NT2/D1 (cell line): ENCODE results near the gene RELN.

Experiments
- SUZ12 ChIP-seq: IDR thresholded peaks from 2 replicates; pipeline ENCODE4 v1.6.1; 2011; ENCODE audit not compliant: insufficient read length, insufficient read depth; ENCODE audit errors: extremely low read depth
- YY1 ChIP-seq: IDR thresholded peaks from 2 replicates; pipeline ENCODE4 v1.6.1; 2011; ENCODE audit not compliant: insufficient read length, insufficient read depth
- ZNF274 ChIP-seq: IDR thresholded peaks from 2 replicates; pipeline ENCODE4 v1.6.1; 2011; ENCODE audit warnings: mild to moderate bottlenecking, low read depth, low read length

DNA sequence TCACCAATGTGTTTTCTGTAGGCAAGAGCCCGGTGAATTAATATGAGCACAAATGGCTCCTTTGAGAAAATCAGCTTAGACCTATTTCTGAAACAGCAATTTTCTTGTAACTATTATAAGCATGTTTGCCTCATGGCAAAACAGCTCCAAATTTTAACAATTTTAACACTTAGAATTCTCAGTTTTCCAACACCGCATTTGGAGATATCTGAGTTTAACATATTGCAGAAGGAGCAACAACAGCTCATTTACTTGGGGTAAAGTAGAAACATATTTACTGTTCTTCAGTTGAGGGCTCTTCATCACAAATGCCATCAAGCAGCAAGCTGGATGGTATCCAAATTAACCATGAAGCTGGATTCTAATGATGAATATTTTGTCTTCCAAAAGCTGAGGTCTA is 409.4 kb downstream of the RELN start:
- TF ChIP-seq YY1 (no peak), ZNF274 (no peak), SUZ12 (no peak)
